ENCODE data around the gene GRIN2B.

GRIN2B gene

GRCh38 chr12:13956060-13956590, 25.3 kb downstream of the GRIN2B start:
- no peak for DNase-seq

GRCh38 chr12:13952096-13952495, 29.3 kb downstream of the GRIN2B start:
- no peak for DNase-seq

- no peak for DNase-seq
Measured at GRCh38 chr12:13950502-13950901, 30.9 kb downstream of the GRIN2B start.

- no peak for DNase-seq
Measured at GRCh38 chr12:13948621-13949020, 32.8 kb downstream of the GRIN2B start.

GRCh38 chr12:13947276-13947946, 34.0 kb downstream of the GRIN2B start:
- DNase-seq, result no peak

DNA sequence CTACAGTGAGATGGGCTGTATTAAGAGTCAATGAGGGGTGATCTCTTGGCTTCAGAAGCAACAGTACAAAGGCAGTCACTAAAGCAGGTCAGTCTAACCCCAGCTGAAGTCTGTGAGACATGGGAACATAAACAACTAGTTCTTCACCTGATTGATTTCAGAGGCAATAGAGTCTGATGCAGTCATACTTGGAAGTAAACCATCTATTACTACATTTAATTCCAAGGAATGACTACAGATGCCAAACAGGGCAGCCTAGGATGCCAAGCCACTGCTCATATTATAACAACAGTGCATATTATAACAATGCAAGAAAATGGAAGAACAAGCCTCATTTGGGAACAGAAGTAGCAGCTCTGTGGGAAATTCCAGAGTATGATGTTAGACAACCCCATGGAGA, 35.8 kb downstream of the GRIN2B start:
- DNase-seq, result no peak

- DNase-seq, result no peak
Measured at GRCh38 chr12:13945236-13945635, 36.2 kb downstream of the GRIN2B start.

- no peak for DNase-seq
Measured at GRCh38 chr12:13942826-13943225, 38.6 kb downstream of the GRIN2B start.

- peak; percentile 44 for DNase-seq
Measured at GRCh38 chr12:13941258-13942249, 39.8 kb downstream of the GRIN2B start.

GRCh38 chr12:13940335-13940865, 41.0 kb downstream of the GRIN2B start:
- no peak for DNase-seq

- DNase-seq, result no peak
Measured at GRCh38 chr12:13937735-13938134, 43.7 kb downstream of the GRIN2B start.

- no peak for DNase-seq
Measured at GRCh38 chr12:13935169-13935568, 46.2 kb downstream of the GRIN2B start.

All from femur (tissue), 1 donor.